WTC11 (cell line): ENCODE data around the gene RASGEF1C. TPM values are rescaled to one million over a fixed set of nuclear protein-coding genes. Genes with fewer than 3 reads are reported as not detected.

ENCODE experiments used
- ATAC-seq: fragments of 200-7000 bp; cut with Tn5 transposase; 2 replicates; pipeline ENCODE4 v1.10.0; 2021; ENCODE audit warnings: mild to moderate bottlenecking, moderate library complexity
- CTCF ChIA-PET: fragments of 300-600 bp; sonication (Branson Sonifier 250); formaldehyde crosslinking; loops from one replicate; lab custom pipeline; 2021; ENCODE audit warnings: antibody characterized with exemption; lab: Charles Lee
- POLR2A ChIA-PET: fragments of 350-600 bp; sonication (Branson Sonifier 250); formaldehyde crosslinking; loops from one replicate; lab custom pipeline; 2021; ENCODE audit warnings: antibody characterized with exemption; lab: Charles Lee
- DNase-seq: peaks from one replicate; pipeline ENCODE4 v3.0.0; 2021; ENCODE audit warnings: low spot score
- H3K27ac Mint-ChIP-seq: 2 replicates; pipeline ENCODE4 v1.8.0; 2021; ENCODE audit warnings: mixed read lengths
- H3K27me3 Mint-ChIP-seq: 2 replicates; pipeline ENCODE4 v1.8.0; 2021; ENCODE audit warnings: low read depth, mild to moderate bottlenecking, moderate library complexity, mixed read lengths
- H3K36me3 Mint-ChIP-seq: 2 replicates; pipeline ENCODE4 v1.8.0; 2021; ENCODE audit warnings: mixed read lengths
- H3K4me1 Mint-ChIP-seq: 2 replicates; pipeline ENCODE4 v1.8.0; 2022; ENCODE audit warnings: mixed read lengths
- H3K4me3 Mint-ChIP-seq: 2 replicates; pipeline ENCODE4 v1.8.0; 2021; ENCODE audit warnings: mild to moderate bottlenecking, moderate library complexity, mixed read lengths
- H3K9me3 Mint-ChIP-seq: 2 replicates; pipeline ENCODE4 v1.8.0; 2021; ENCODE audit warnings: mixed read lengths
- ATF1 ChIP-seq: sonication (generic); formaldehyde crosslinking; IDR thresholded peaks from 2 replicates; pipeline ENCODE4 v1.8.1; 2023; ENCODE audit warnings: mild to moderate bottlenecking, moderate library complexity, missing genetic modification reagents
- ATF2 ChIP-seq: sonication (generic); formaldehyde crosslinking; IDR thresholded peaks from 2 replicates; pipeline ENCODE4 v1.8.1; 2022; ENCODE audit warnings: low read depth, missing genetic modification reagents, borderline replicate concordance
- CBFB ChIP-seq: sonication (generic); formaldehyde crosslinking; IDR thresholded peaks from 2 replicates; pipeline ENCODE4 v1.8.1; 2022; ENCODE audit warnings: mild to moderate bottlenecking, low read depth, missing genetic modification reagents
- CREB1 ChIP-seq: sonication (generic); formaldehyde crosslinking; IDR thresholded peaks from 2 replicates; pipeline ENCODE4 v1.8.0; 2023; ENCODE audit warnings: mild to moderate bottlenecking, missing genetic modification reagents
- EMX1 ChIP-seq: fragments of 250-450 bp; sonication (Bioruptor Pico); IDR thresholded peaks from 2 replicates; pipeline ENCODE4 v1.8.0; 2021; ENCODE audit warnings: mild to moderate bottlenecking
- FOXK1 ChIP-seq: sonication (generic); formaldehyde crosslinking; IDR thresholded peaks from 2 replicates; pipeline ENCODE4 v1.8.0; 2022; ENCODE audit warnings: mild to moderate bottlenecking, moderate library complexity, missing genetic modification reagents
- MXD4 ChIP-seq: fragments of 250-450 bp; sonication (Bioruptor Pico); IDR thresholded peaks from 2 replicates; pipeline ENCODE4 v1.8.0; 2021; ENCODE audit warnings: mild to moderate bottlenecking, moderate library complexity, borderline replicate concordance
- NR1H2 ChIP-seq: sonication (generic); formaldehyde crosslinking; IDR thresholded peaks from 2 replicates; pipeline ENCODE4 v1.9.0; 2021; ENCODE audit warnings: mild to moderate bottlenecking, moderate library complexity, missing genetic modification reagents
- PRRX2 ChIP-seq: fragments of 250-450 bp; sonication (Bioruptor Pico); IDR thresholded peaks from 2 replicates; pipeline ENCODE4 v1.8.0; 2021; ENCODE audit warnings: mild to moderate bottlenecking
- RELA ChIP-seq: sonication (generic); formaldehyde crosslinking; IDR thresholded peaks from 2 replicates; pipeline ENCODE4 v1.8.1; 2022; ENCODE audit warnings: missing genetic modification reagents, mild to moderate bottlenecking, borderline replicate concordance
- ZNF219 ChIP-seq: sonication (generic); formaldehyde crosslinking; IDR thresholded peaks from 2 replicates; pipeline ENCODE4 v1.8.0; 2023; ENCODE audit warnings: missing genetic modification reagents, mild to moderate bottlenecking, borderline replicate concordance
- ZNF317 ChIP-seq: sonication (generic); formaldehyde crosslinking; IDR thresholded peaks from 2 replicates; pipeline ENCODE4 v1.8.1; 2023; ENCODE audit warnings: low read depth, mild to moderate bottlenecking, moderate library complexity, missing genetic modification reagents, borderline replicate concordance
- total RNA-seq: library from RNA; stranded (reverse); gene quantifications from 3 replicates; pipeline ENCODE4 v1.2.3, GENCODE V29; 2021
- TF ChIP-seq, protein P1 (sequence below): sonication (generic); formaldehyde crosslinking; IDR thresholded peaks from 2 replicates; pipeline ENCODE4 v1.8.1; 2023; ENCODE audit warnings: mild to moderate bottlenecking, missing genetic modification reagents, borderline replicate concordance
- TF ChIP-seq, protein P2 (sequence below): fragments of 200-600 bp; IDR thresholded peaks from 2 replicates; pipeline ENCODE4 v1.8.0; 2022; ENCODE audit warnings: antibody characterized with exemption

Gene RASGEF1C
- total RNA-seq, 1 experiment from 2014 or later, result 0.96 TPM

GRCh38 chr5:180160789-180161188 is 48.2 kb downstream of the RASGEF1C start:
- Mint-ChIP-seq H3K27ac (no peak overlapping the region), H3K27me3 (no peaks in the 10 kb centered on the region; the same call in 1 of the 2 replicates), H3K9me3 (no peaks in the 10 kb centered on the region), H3K36me3 (no peaks in the 10 kb centered on the region), H3K4me3 (no peak overlapping the region), H3K4me1 (no peaks in the 10 kb centered on the region)
- ATAC-seq, result no peak
- POLR2A ChIA-PET, result no interaction called here
- CTCF ChIA-PET, result interaction anchor here (1.5 kb wide), 1 partner anchor 168 kb away, joined by 3 read pairs; no protein-coding TSS in a partner anchor
- DNase-seq, result no peak
- TF ChIP-seq ATF1 (CRISPR knock-in tag) (no peak), NR1H2 (CRISPR knock-in tag) (no peak), ZNF219 (no peak), PRRX2 (CRISPR knock-in tag) (no peak), MXD4 (CRISPR knock-in tag) (no peak)
- TF ChIP-seq, protein P1, sequence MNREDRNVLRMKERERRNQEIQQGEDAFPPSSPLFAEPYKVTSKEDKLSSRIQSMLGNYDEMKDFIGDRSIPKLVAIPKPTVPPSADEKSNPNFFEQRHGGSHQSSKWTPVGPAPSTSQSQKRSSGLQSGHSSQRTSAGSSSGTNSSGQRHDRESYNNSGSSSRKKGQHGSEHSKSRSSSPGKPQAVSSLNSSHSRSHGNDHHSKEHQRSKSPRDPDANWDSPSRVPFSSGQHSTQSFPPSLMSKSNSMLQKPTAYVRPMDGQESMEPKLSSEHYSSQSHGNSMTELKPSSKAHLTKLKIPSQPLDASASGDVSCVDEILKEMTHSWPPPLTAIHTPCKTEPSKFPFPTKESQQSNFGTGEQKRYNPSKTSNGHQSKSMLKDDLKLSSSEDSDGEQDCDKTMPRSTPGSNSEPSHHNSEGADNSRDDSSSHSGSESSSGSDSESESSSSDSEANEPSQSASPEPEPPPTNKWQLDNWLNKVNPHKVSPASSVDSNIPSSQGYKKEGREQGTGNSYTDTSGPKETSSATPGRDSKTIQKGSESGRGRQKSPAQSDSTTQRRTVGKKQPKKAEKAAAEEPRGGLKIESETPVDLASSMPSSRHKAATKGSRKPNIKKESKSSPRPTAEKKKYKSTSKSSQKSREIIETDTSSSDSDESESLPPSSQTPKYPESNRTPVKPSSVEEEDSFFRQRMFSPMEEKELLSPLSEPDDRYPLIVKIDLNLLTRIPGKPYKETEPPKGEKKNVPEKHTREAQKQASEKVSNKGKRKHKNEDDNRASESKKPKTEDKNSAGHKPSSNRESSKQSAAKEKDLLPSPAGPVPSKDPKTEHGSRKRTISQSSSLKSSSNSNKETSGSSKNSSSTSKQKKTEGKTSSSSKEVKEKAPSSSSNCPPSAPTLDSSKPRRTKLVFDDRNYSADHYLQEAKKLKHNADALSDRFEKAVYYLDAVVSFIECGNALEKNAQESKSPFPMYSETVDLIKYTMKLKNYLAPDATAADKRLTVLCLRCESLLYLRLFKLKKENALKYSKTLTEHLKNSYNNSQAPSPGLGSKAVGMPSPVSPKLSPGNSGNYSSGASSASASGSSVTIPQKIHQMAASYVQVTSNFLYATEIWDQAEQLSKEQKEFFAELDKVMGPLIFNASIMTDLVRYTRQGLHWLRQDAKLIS, result no peak

- H3K4me3 Mint-ChIP-seq, result no peak overlapping the region
- POLR2A ChIA-PET, result no interaction called here
- CTCF ChIA-PET, result interaction anchor here (1.2 kb wide), 1 partner anchor 41 kb away, joined by 3 read pairs; no protein-coding TSS in a partner anchor
- no peak for TF ChIP-seq RELA (CRISPR knock-in tag)
- TF ChIP-seq FOXK1, result no peak
- TF ChIP-seq EMX1 (CRISPR knock-in tag), result no peak
- TF ChIP-seq NR1H2 (CRISPR knock-in tag), result no peak
- TF ChIP-seq CREB1, result no peak
- TF ChIP-seq CBFB, result no peak
- TF ChIP-seq, protein P2, sequence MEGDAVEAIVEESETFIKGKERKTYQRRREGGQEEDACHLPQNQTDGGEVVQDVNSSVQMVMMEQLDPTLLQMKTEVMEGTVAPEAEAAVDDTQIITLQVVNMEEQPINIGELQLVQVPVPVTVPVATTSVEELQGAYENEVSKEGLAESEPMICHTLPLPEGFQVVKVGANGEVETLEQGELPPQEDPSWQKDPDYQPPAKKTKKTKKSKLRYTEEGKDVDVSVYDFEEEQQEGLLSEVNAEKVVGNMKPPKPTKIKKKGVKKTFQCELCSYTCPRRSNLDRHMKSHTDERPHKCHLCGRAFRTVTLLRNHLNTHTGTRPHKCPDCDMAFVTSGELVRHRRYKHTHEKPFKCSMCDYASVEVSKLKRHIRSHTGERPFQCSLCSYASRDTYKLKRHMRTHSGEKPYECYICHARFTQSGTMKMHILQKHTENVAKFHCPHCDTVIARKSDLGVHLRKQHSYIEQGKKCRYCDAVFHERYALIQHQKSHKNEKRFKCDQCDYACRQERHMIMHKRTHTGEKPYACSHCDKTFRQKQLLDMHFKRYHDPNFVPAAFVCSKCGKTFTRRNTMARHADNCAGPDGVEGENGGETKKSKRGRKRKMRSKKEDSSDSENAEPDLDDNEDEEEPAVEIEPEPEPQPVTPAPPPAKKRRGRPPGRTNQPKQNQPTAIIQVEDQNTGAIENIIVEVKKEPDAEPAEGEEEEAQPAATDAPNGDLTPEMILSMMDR, result no peak
- no peaks in the 10 kb centered on the region; the same call in 1 of the 2 replicates for H3K27me3 Mint-ChIP-seq
- ATAC-seq (no peak), DNase-seq (no peak)
- H3K36me3 Mint-ChIP-seq, result no peaks in the 10 kb centered on the region
- H3K9me3 Mint-ChIP-seq, result no peaks in the 10 kb centered on the region
- no peak overlapping the region for H3K27ac Mint-ChIP-seq
- no peaks in the 10 kb centered on the region for H3K4me1 Mint-ChIP-seq
Observed at GRCh38 chr5:180160215-180160614, 48.8 kb downstream of the RASGEF1C start.

- CTCF ChIA-PET, result interaction anchor here (1.2 kb wide), 1 partner anchor 42 kb away, joined by 3 read pairs; no protein-coding TSS in a partner anchor
- no peaks in the 10 kb centered on the region; the same call in 1 of the 2 replicates for H3K27me3 Mint-ChIP-seq
- H3K4me3 Mint-ChIP-seq, result no peak overlapping the region
- no peaks in the 10 kb centered on the region for H3K4me1 Mint-ChIP-seq
- H3K27ac Mint-ChIP-seq, result no peak overlapping the region
- no peak for ATAC-seq
- no peak for DNase-seq
- H3K9me3 Mint-ChIP-seq, result no peaks in the 10 kb centered on the region
- TF ChIP-seq ATF2 (no peak), ZNF317 (CRISPR knock-in tag) (no peak)
- H3K36me3 Mint-ChIP-seq, result no peaks in the 10 kb centered on the region
- POLR2A ChIA-PET, result no interaction called here
Observed at GRCh38 chr5:180159756-180160155, 49.3 kb downstream of the RASGEF1C start.
